ENCODE measurements around the gene DCBLD2.

DNA sequence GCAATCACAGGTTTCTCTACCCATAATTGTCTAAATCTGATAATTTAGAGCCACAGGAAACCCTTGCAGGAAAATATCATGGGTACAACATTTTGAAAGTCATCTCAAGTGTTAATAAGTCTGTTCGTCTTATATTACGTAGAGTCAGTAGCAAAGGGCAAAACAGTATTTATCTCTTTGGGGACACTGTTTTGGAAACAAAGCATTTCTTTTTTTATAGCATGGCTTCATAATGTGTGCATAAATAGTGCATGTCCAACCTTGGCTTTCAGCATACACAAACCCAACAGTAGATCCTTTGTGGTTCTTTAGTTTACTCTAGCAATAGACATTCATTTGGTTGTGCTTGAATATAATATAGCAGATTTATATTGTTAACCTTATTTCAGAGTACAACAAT lies 114.3 kb downstream of the DCBLD2 start:
- TF ChIP-seq, protein P1, sequence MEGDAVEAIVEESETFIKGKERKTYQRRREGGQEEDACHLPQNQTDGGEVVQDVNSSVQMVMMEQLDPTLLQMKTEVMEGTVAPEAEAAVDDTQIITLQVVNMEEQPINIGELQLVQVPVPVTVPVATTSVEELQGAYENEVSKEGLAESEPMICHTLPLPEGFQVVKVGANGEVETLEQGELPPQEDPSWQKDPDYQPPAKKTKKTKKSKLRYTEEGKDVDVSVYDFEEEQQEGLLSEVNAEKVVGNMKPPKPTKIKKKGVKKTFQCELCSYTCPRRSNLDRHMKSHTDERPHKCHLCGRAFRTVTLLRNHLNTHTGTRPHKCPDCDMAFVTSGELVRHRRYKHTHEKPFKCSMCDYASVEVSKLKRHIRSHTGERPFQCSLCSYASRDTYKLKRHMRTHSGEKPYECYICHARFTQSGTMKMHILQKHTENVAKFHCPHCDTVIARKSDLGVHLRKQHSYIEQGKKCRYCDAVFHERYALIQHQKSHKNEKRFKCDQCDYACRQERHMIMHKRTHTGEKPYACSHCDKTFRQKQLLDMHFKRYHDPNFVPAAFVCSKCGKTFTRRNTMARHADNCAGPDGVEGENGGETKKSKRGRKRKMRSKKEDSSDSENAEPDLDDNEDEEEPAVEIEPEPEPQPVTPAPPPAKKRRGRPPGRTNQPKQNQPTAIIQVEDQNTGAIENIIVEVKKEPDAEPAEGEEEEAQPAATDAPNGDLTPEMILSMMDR (conservative IDR thresholded peaks at IDR 0.05; ENCODE audit: low read depth, low read length): no peak
- TF ChIP-seq EZH2 (IDR thresholded peaks at IDR 0.05; ENCODE audit: borderline replicate concordance, low read depth, low read length, poor library complexity, severe bottlenecking): no peak
